Neural cell (in vitro differentiated cells): ENCODE results near the gene TBC1D16. TPM values are rescaled to one million over a fixed set of nuclear protein-coding genes. Genes with fewer than 3 reads are reported as not detected.
A peak's percentile ranks its signal among the peaks of the same experiment; 100 is the strongest.

Experiments used
- H2AFZ ChIP-seq: fragments of 200-600, 300-800 bp; sonication (generic), shearing (Covaris generic); 2 replicates; pipeline ENCODE4 v1.6.0; 2014; ENCODE audit warnings: low read depth, mild to moderate bottlenecking, antibody characterized with exemption, low read length, moderate library complexity
- H3F3A ChIP-seq: fragments of 200-600 bp; shearing (Covaris generic); 2 replicates; pipeline ENCODE4 v1.6.1; 2016; ENCODE audit warnings: mild to moderate bottlenecking, moderate library complexity, mixed read lengths, antibody characterized with exemption, low read length; ENCODE audit not compliant: insufficient read depth, poor library complexity, severe bottlenecking
- H3K27ac ChIP-seq: fragments of 200-600, 300-800 bp; sonication (generic), shearing (Covaris generic); 2 replicates; pipeline ENCODE4 v1.5.1; 2014; ENCODE audit warnings: mild to moderate bottlenecking, low read length, moderate library complexity
- H3K27me3 ChIP-seq: fragments of 300-800, 200-600 bp; sonication (generic), shearing (Covaris generic); 2 replicates; pipeline ENCODE4 v1.6.0; 2014; ENCODE audit warnings: mild to moderate bottlenecking, low read depth, low read length, moderate library complexity; ENCODE audit not compliant: insufficient read depth
- H3K36me3 ChIP-seq: fragments of 300-800, 200-600 bp; sonication (generic), shearing (Covaris generic); 2 replicates; pipeline ENCODE4 v1.5.1; 2014; ENCODE audit warnings: mild to moderate bottlenecking, antibody characterized with exemption, low read length, moderate library complexity; ENCODE audit not compliant: insufficient read depth
- H3K4me2 ChIP-seq: fragments of 300-800, 200-600 bp; sonication (generic), shearing (Covaris generic); 2 replicates; pipeline ENCODE4 v1.6.0; 2014; ENCODE audit warnings: mild to moderate bottlenecking, low read length
- H3K4me3 ChIP-seq: fragments of 300-800, 200-600 bp; sonication (generic), shearing (Covaris generic); 2 replicates; pipeline ENCODE4 v1.5.1; 2014; ENCODE audit warnings: mild to moderate bottlenecking, low read length, moderate library complexity
- H3K79me2 ChIP-seq: fragments of 200-600 bp; shearing (Covaris generic); replicated peaks from 2 replicates; pipeline ENCODE4 v1.6.0; 2014; ENCODE audit warnings: mild to moderate bottlenecking, low read length, moderate library complexity; ENCODE audit not compliant: insufficient read depth
- H3K9ac ChIP-seq: fragments of 300-800, 200-600 bp; sonication (generic), shearing (Covaris generic); 2 replicates; pipeline ENCODE4 v1.6.1; 2016; ENCODE audit warnings: mild to moderate bottlenecking, low read length, mixed read lengths
- H3K9me2 ChIP-seq: fragments of 200-600 bp; shearing (Covaris generic); 2 replicates; pipeline ENCODE4 v1.6.1; 2016; ENCODE audit warnings: mild to moderate bottlenecking, low read length, mixed read lengths; ENCODE audit not compliant: insufficient read depth
- H3K9me3 ChIP-seq: fragments of 200-600, 300-800 bp; sonication (generic), shearing (Covaris generic); 2 replicates; pipeline ENCODE4 v1.6.1; 2016; ENCODE audit warnings: mild to moderate bottlenecking, mixed run types, low read length, moderate library complexity, mixed read lengths
- H4K20me1 ChIP-seq: fragments of 200-600 bp; shearing (Covaris generic); 2 replicates; pipeline ENCODE4 v1.6.1; 2016; ENCODE audit warnings: mild to moderate bottlenecking, mixed run types; ENCODE audit not compliant: insufficient read depth
- MXI1 ChIP-seq: fragments of 450-650 bp; conservative IDR thresholded peaks from 2 replicates; pipeline ENCODE4 v1.6.1; 2014; ENCODE audit warnings: antibody characterized with exemption, mild to moderate bottlenecking; ENCODE audit not compliant: poor library complexity, severe bottlenecking
- POLR2AphosphoS5 ChIP-seq: IDR thresholded peaks from 2 replicates; pipeline ENCODE4 v1.6.1; 2012
- RAD21 ChIP-seq: fragments of 450-650 bp; conservative IDR thresholded peaks from 2 replicates; pipeline ENCODE4 v1.6.1; 2014; ENCODE audit warnings: antibody characterized with exemption, mild to moderate bottlenecking, moderate library complexity
- SMC3 ChIP-seq: fragments of 450-650 bp; conservative IDR thresholded peaks from 2 replicates; pipeline ENCODE4 v1.6.1; 2014; ENCODE audit warnings: antibody characterized with exemption, mild to moderate bottlenecking, moderate library complexity; ENCODE audit not compliant: poor library complexity
- polyA plus RNA-seq: library from polyadenylated mRNA; depleted of rRNA; stranded (reverse); fragments of >200 nt; gene quantifications from 2 replicates; pipeline ENCODE4 v1.2.3, GENCODE V29; 2014
- TF ChIP-seq, protein P1 (sequence below): IDR thresholded peaks from 2 replicates; pipeline ENCODE4 v1.6.1; 2012; ENCODE audit warnings: borderline replicate concordance
- TF ChIP-seq, protein P2 (sequence below): fragments of 450-650 bp; IDR thresholded peaks from 2 replicates; pipeline ENCODE4 v1.5.1; 2014; ENCODE audit warnings: antibody characterized with exemption, mild to moderate bottlenecking, moderate library complexity; ENCODE audit not compliant: poor library complexity, severe bottlenecking

Gene TBC1D16
- polyA plus RNA-seq, 1 donor from 2014 or later, result 19.8 TPM

DNA sequence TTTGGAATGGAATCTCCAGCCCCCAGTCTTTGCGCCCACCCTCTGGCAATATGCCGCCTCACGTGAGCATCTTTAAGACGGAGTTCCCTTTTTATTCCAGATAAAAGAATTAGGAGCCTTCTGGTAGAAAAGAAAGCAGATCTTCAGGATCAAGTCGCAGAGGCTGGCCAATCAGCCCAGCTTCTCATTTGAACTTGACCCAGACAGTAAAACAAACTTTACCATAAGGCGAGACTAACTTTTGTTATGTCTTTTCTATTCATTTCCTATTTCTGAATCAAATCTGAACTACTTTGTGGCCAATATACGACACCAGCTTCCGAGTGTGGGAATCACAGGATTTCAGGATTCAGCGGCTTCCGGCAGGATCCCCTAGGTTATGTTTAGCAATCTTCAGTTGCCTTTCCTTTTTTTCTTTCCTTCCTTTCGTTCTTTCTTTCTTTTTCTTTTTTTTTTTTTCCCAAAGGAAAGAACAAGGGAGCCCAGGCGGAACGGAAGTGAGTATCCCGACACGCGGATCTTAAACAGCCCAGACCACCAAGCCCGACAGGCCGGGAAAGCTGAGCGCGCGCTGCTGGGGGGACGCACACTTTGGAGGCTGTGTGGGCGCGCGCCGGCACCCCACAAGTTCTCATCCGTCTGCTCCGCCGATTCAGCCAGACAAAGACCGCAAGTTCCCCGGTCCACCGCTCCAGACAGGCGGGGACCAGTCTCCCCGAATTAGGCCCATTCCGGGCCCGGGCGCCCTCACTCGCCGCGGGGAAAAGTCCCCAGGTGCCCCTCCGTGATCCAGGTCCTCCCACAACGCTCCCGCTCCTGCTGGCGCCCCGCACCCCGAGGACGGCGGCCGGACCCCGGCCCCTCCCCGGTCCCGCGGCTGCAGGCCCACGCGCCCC is 633 bp downstream of the TBC1D16 start:
- peaks cover 56% of the 10 kb centered on the region for H3K79me2 ChIP-seq

DNA sequence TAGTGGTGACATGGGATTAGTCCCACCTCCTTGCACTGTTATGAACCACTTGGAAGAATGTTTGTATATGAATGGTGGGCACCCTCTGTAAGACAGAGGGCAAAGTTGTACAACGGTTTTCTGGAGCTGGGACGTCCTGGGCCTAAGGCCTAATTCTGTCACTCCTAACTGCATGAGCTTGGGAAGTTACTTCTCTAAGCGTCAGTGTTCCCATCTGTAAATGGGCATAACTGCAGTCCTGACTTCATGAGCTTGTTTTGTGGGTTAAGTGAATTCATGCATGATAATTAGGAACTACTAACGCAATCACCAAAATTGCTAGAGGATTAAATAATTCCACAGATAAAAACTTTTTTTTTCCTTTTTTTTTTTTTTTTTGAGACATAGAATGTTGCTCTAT is 1.8 kb downstream of the TBC1D16 start:
- Histone ChIP-seq H3K79me2 (peaks cover 66% of the 10 kb centered on the region), H4K20me1 (no peaks in the 10 kb centered on the region)

More for the DNA sequence above, 633 bp downstream of the TBC1D16 start:
- TF ChIP-seq RAD21 (peak; percentile 34), POLR2AphosphoS5 (no peak), MXI1 (peak; percentile 65), SMC3 (no peak)
- TF ChIP-seq, protein P1, sequence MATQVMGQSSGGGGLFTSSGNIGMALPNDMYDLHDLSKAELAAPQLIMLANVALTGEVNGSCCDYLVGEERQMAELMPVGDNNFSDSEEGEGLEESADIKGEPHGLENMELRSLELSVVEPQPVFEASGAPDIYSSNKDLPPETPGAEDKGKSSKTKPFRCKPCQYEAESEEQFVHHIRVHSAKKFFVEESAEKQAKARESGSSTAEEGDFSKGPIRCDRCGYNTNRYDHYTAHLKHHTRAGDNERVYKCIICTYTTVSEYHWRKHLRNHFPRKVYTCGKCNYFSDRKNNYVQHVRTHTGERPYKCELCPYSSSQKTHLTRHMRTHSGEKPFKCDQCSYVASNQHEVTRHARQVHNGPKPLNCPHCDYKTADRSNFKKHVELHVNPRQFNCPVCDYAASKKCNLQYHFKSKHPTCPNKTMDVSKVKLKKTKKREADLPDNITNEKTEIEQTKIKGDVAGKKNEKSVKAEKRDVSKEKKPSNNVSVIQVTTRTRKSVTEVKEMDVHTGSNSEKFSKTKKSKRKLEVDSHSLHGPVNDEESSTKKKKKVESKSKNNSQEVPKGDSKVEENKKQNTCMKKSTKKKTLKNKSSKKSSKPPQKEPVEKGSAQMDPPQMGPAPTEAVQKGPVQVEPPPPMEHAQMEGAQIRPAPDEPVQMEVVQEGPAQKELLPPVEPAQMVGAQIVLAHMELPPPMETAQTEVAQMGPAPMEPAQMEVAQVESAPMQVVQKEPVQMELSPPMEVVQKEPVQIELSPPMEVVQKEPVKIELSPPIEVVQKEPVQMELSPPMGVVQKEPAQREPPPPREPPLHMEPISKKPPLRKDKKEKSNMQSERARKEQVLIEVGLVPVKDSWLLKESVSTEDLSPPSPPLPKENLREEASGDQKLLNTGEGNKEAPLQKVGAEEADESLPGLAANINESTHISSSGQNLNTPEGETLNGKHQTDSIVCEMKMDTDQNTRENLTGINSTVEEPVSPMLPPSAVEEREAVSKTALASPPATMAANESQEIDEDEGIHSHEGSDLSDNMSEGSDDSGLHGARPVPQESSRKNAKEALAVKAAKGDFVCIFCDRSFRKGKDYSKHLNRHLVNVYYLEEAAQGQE, result peak; percentile 59
- TF ChIP-seq, protein P2, sequence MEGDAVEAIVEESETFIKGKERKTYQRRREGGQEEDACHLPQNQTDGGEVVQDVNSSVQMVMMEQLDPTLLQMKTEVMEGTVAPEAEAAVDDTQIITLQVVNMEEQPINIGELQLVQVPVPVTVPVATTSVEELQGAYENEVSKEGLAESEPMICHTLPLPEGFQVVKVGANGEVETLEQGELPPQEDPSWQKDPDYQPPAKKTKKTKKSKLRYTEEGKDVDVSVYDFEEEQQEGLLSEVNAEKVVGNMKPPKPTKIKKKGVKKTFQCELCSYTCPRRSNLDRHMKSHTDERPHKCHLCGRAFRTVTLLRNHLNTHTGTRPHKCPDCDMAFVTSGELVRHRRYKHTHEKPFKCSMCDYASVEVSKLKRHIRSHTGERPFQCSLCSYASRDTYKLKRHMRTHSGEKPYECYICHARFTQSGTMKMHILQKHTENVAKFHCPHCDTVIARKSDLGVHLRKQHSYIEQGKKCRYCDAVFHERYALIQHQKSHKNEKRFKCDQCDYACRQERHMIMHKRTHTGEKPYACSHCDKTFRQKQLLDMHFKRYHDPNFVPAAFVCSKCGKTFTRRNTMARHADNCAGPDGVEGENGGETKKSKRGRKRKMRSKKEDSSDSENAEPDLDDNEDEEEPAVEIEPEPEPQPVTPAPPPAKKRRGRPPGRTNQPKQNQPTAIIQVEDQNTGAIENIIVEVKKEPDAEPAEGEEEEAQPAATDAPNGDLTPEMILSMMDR, result no peak
- no peak overlapping the region for H2AFZ ChIP-seq
- H4K20me1 ChIP-seq, result no peaks in the 10 kb centered on the region
- no peaks in the 10 kb centered on the region for H3F3A ChIP-seq
- H3K27ac ChIP-seq, result peak overlapping the region; percentile 75
- H3K36me3 ChIP-seq, result no peaks in the 10 kb centered on the region
- peak overlapping the region; percentile 99 for H3K9ac ChIP-seq
- peak overlapping the region; percentile 94 for H3K4me3 ChIP-seq
- H3K9me2 ChIP-seq, result no peaks in the 10 kb centered on the region
- no peaks in the 10 kb centered on the region for H3K9me3 ChIP-seq
- H3K4me2 ChIP-seq, result peak overlapping the region; percentile 54
- no peaks in the 10 kb centered on the region for H3K27me3 ChIP-seq

More for the DNA sequence above, 1.8 kb downstream of the TBC1D16 start:
- H2AFZ ChIP-seq, result no peak overlapping the region
- H3K4me2 ChIP-seq, result no peak overlapping the region
- H3K9me2 ChIP-seq, result no peaks in the 10 kb centered on the region
- TF ChIP-seq, protein P1, result no peak
- TF ChIP-seq, protein P2, result no peak
- H3F3A ChIP-seq, result no peaks in the 10 kb centered on the region
- no peak overlapping the region for H3K27ac ChIP-seq
- H3K27me3 ChIP-seq, result no peaks in the 10 kb centered on the region
- no peak overlapping the region for H3K9ac ChIP-seq
- peak overlapping the region; percentile 94 for H3K4me3 ChIP-seq
- H3K36me3 ChIP-seq, result no peaks in the 10 kb centered on the region
- H3K9me3 ChIP-seq, result no peaks in the 10 kb centered on the region
